ENCODE measurements around the gene IFFO2.

Gene IFFO2

GRCh38 chr1:18934205-18935000, 22.1 kb downstream of the IFFO2 start:
- DNase-seq: peak; percentile 70

GRCh38 chr1:18932879-18933278, 23.6 kb downstream of the IFFO2 start:
- no peak for DNase-seq

GRCh38 chr1:18932387-18932786, 24.1 kb downstream of the IFFO2 start:
- DNase-seq: peak; percentile 38

GRCh38 chr1:18931730-18932129, 24.7 kb downstream of the IFFO2 start:
- no peak for DNase-seq

GRCh38 chr1:18929686-18930085, 26.8 kb downstream of the IFFO2 start:
- DNase-seq: no peak

- DNase-seq: no peak
Measured at GRCh38 chr1:18928985-18929384, 27.5 kb downstream of the IFFO2 start.

- no peak for DNase-seq
Measured at GRCh38 chr1:18928406-18928805, 28.1 kb downstream of the IFFO2 start.

- DNase-seq: no peak
Measured at GRCh38 chr1:18927654-18928272, 28.7 kb downstream of the IFFO2 start.

- DNase-seq: no peak
Measured at GRCh38 chr1:18927082-18927653, 29.3 kb downstream of the IFFO2 start.

- DNase-seq: no peak
Measured at GRCh38 chr1:18926315-18927081, 30.0 kb downstream of the IFFO2 start.

- no peak for DNase-seq
Measured at GRCh38 chr1:18925279-18925678, 31.2 kb downstream of the IFFO2 start.

- no peak for DNase-seq
Measured at GRCh38 chr1:18924221-18924691, 32.2 kb downstream of the IFFO2 start.

GRCh38 chr1:18923756-18924211, 32.7 kb downstream of the IFFO2 start:
- DNase-seq: no peak

GRCh38 chr1:18922848-18923755, 33.4 kb downstream of the IFFO2 start:
- no peak for DNase-seq

GRCh38 chr1:18922319-18922726, 34.2 kb downstream of the IFFO2 start:
- no peak for DNase-seq

- no peak for DNase-seq
Measured at GRCh38 chr1:18921516-18922251, 34.8 kb downstream of the IFFO2 start.

- DNase-seq: no peak
Measured at GRCh38 chr1:18920931-18921330, 35.5 kb downstream of the IFFO2 start.

GRCh38 chr1:18919956-18920355, 36.5 kb downstream of the IFFO2 start:
- DNase-seq: no peak

- no peak for DNase-seq
Measured at GRCh38 chr1:18919197-18919905, 37.1 kb downstream of the IFFO2 start.

- DNase-seq: no peak
Measured at GRCh38 chr1:18918417-18918816, 38.1 kb downstream of the IFFO2 start.
